Keratinocyte (primary cell): ENCODE measurements around the gene SLC12A6. TPM values are rescaled to one million over a fixed set of nuclear protein-coding genes. Genes with fewer than 3 reads are reported as not detected.

Experiments used
- DNase-seq: peaks from one replicate; pipeline ENCODE4 v3.0.0-alpha.2; 2011; ENCODE audit warnings: low read depth, missing footprints, low spot score
- FAIRE-seq: peaks from 2 replicates; lab custom pipeline; 2011; peaks lifted over from hg19 to GRCh38; lab: Jason Lieb, UNC
- H2AFZ ChIP-seq: 2 replicates; pipeline ENCODE4 v1.6.0; 2012; ENCODE audit warnings: low read length, control low read depth, inconsistent platforms; ENCODE audit not compliant: control insufficient read depth
- H3K27ac ChIP-seq: 2 replicates; pipeline ENCODE4 v1.5.1; 2011; ENCODE audit warnings: low read length; ENCODE audit not compliant: control insufficient read depth, insufficient read depth
- H3K27me3 ChIP-seq: 3 replicates; pipeline ENCODE4 v1.6.0; 2011; ENCODE audit warnings: low read length; ENCODE audit not compliant: control insufficient read depth, insufficient read depth; ENCODE audit errors: extremely low read depth
- H3K36me3 ChIP-seq, 2 experiments: 2 replicates in 1 of 2; 3 replicates in 1 of 2; pipeline ENCODE4 v1.5.1; 2011; ENCODE audit warnings: low read length in 2 of 2, mild to moderate bottlenecking in 1 of 2; ENCODE audit not compliant: control insufficient read depth in 2 of 2, insufficient read depth in 2 of 2; ENCODE audit errors: extremely low read depth in 1 of 2
- H3K4me1 ChIP-seq: 3 replicates; pipeline ENCODE4 v1.5.1; 2011; ENCODE audit warnings: low read length; ENCODE audit not compliant: control insufficient read depth, insufficient read depth; ENCODE audit errors: extremely low read depth
- H3K4me2 ChIP-seq: 3 replicates; pipeline ENCODE4 v1.6.0; 2011; ENCODE audit warnings: low read depth, low read length; ENCODE audit not compliant: control insufficient read depth, insufficient read depth; ENCODE audit errors: extremely low read depth
- H3K4me3 ChIP-seq, 3 experiments: fragments of 200-600 bp in 1 of 3; sonication (generic) in 1 of 3; 2 replicates in 2 of 3; 3 replicates in 1 of 3; pipeline ENCODE4 v1.5.1; 2011 to 2016; ENCODE audit warnings: low read length in 3 of 3, mild to moderate bottlenecking in 3 of 3, control low read depth in 2 of 3, inconsistent platforms in 1 of 3, low read depth in 1 of 3, mixed read lengths in 1 of 3, mixed run types in 1 of 3, moderate library complexity in 1 of 3; ENCODE audit not compliant: control insufficient read depth in 2 of 3, insufficient read depth in 2 of 3; ENCODE audit errors: extremely low read depth in 1 of 3
- H3K79me2 ChIP-seq: 2 replicates; pipeline ENCODE4 v1.6.0; 2012; ENCODE audit warnings: low read length; ENCODE audit not compliant: control insufficient read depth, insufficient read depth
- H3K9ac ChIP-seq: 3 replicates; pipeline ENCODE4 v1.6.0; 2011; ENCODE audit warnings: low read length; ENCODE audit not compliant: control insufficient read depth, insufficient read depth; ENCODE audit errors: extremely low read depth
- H3K9me1 ChIP-seq: 3 replicates; pipeline ENCODE4 v1.6.0; 2011; ENCODE audit warnings: low read length; ENCODE audit not compliant: control insufficient read depth, insufficient read depth; ENCODE audit errors: extremely low read depth
- H3K9me3 ChIP-seq: 2 replicates; pipeline ENCODE4 v1.5.1; 2012; ENCODE audit warnings: low read depth, low read length; ENCODE audit not compliant: control insufficient read depth
- H4K20me1 ChIP-seq: 3 replicates; pipeline ENCODE4 v1.6.0; 2011; ENCODE audit warnings: low read length; ENCODE audit not compliant: control insufficient read depth, insufficient read depth; ENCODE audit errors: extremely low read depth
- CTCF ChIP-seq, 3 experiments: IDR thresholded peaks in 1 of 3; conservative IDR thresholded peaks in 1 of 3; optimal IDR thresholded peaks in 1 of 3; 2 replicates in 2 of 3; 3 replicates in 1 of 3; pipeline versions ENCODE3 to v1.5.1; 2011; ENCODE audit warnings: low read length in 3 of 3, mild to moderate bottlenecking in 3 of 3, moderate library complexity in 2 of 3, control low read depth in 1 of 3, inconsistent platforms in 1 of 3; ENCODE audit not compliant: insufficient read depth in 2 of 3; ENCODE audit errors: extremely low read depth in 1 of 3
- EZH2 ChIP-seq: IDR thresholded peaks from one replicate; pipeline ENCODE4 v1.6.1; 2012; ENCODE audit warnings: inconsistent platforms, mild to moderate bottlenecking, low read length, moderate library complexity
- dilution Hi-C: fragments of 300-500 bp; cut with MboI; formaldehyde crosslinking; loops from one replicate; pipeline ENCODE4 v1.7.0; 2020; ENCODE audit warnings: low sequenced_read_pairs; ENCODE audit not compliant: extremely low pct_ligation_motif_present
- polyA plus RNA-seq, 5 experiments: library from polyadenylated mRNA; depleted of rRNA in 3 of 5; stranded (reverse) in 3 of 5; stranded (forward) in 1 of 5; unstranded in 1 of 5; fragments of >200 nt; gene quantifications; 1 replicate in 1 of 5; 2 replicates in 3 of 5; 3 replicates in 1 of 5; pipeline versions ENCODE4 v1.2.1 to v1.2.3, GENCODE V29; 2011 to 2012; ENCODE audit warnings: missing spikeins in 2 of 5, low read depth in 1 of 5, low replicate concordance in 1 of 5

The SLC12A6 gene
- polyA plus RNA-seq, 1 donor (not counting 4 experiments of a cell fraction or from before 2014, with no cell fraction given) = 24.3 TPM

DNA sequence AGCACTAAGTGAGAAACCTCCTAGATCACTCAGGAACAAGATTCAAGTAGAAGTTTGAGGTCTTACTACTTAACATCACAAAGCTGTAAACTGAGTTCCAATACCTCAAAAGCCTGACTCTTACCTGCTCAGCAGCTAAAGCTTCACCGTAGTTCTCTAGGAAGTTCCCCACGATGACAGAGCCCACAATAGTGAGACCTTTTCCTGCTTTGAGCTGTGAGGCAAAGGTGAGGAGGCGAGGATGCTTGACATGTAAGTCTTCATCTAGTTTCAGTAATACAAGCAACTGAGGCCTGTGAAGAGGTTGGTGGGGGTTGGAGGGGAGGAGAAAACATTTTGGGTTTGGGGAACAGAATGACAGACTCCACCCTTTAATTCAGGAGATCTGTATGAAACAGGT is 97.0 kb downstream of the SLC12A6 start:
- no peak overlapping the region for H3K4me3 ChIP-seq
- H3K27me3 ChIP-seq = no peaks in the 10 kb centered on the region
- TF ChIP-seq CTCF (optimal IDR thresholded peaks at IDR 0.05 in 1 of 3, IDR thresholded peaks at IDR 0.05 in 1 of 3, conservative IDR thresholded peaks at IDR 0.05 in 1 of 3; ENCODE audit: extremely low read depth in 1 of 3, insufficient read depth in 2 of 3, low read length in 3 of 3) (no peak), EZH2 (no peak)
- no peak overlapping the region for H2AFZ ChIP-seq
- FAIRE-seq (peak; percentile 73), DNase-seq (no peak)
- H3K9me3 ChIP-seq = no peaks in the 10 kb centered on the region
- no peak overlapping the region for H3K4me2 ChIP-seq
- dilution Hi-C loops = no loop called here
- H3K9me1 ChIP-seq = no peaks in the 10 kb centered on the region
- no peaks in the 10 kb centered on the region for H4K20me1 ChIP-seq
- H3K4me1 ChIP-seq = peaks cover 25% of the 10 kb centered on the region
- peak overlapping the region; percentile 94 for H3K27ac ChIP-seq
- peaks cover 4 to 7% of the 10 kb centered on the region in 2 experiments for H3K36me3 ChIP-seq
- H3K9ac ChIP-seq = peak overlapping the region; percentile 31
- no peaks in the 10 kb centered on the region for H3K79me2 ChIP-seq

DNA sequence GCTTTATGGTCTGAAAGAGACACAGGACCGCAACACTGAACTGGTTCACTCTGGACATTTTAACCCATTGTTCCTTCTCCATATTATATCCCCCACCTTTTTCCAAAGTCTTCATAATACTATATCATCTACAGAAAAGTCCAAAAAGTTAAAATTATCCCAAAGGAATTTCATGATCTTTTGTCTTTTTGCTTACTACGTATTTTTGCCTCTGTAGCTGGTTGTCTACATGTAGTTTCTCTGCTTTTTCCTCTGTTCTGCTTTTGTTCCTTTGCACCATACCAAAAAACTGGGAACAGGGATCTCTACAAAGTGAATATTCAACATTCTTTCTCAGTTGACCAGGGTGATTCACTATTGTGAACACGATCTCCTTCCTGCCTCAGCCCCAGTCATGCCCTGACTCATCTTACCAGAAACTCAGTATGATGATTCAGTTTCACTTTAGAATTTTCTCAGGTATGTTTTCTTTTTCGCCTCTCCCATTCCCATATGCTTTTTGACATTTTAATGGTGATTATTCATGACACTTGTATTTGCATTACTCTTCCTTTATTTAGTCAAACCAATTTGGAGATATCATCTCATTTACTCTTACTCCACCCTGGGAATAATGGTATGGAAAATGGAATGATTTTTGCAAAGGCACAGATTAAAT is 98.3 kb downstream of the SLC12A6 start:
- Histone ChIP-seq H3K9ac (peak overlapping the region; percentile 70), H4K20me1 (no peaks in the 10 kb centered on the region), H3K4me3 (peak overlapping the region in 1 of 3 experiments; percentile 45), H3K36me3 (peaks cover 4 to 11% of the 10 kb centered on the region in 2 experiments), H2AFZ (no peak overlapping the region), H3K27me3 (no peaks in the 10 kb centered on the region), H3K4me1 (peaks cover 25% of the 10 kb centered on the region), H3K79me2 (no peaks in the 10 kb centered on the region), H3K9me3 (no peaks in the 10 kb centered on the region), H3K4me2 (peak overlapping the region; percentile 79), H3K9me1 (no peaks in the 10 kb centered on the region), H3K27ac (peak overlapping the region; percentile 94)
- TF ChIP-seq EZH2 (no peak), CTCF (optimal IDR thresholded peaks at IDR 0.05 in 1 of 3, IDR thresholded peaks at IDR 0.05 in 1 of 3, conservative IDR thresholded peaks at IDR 0.05 in 1 of 3; ENCODE audit: extremely low read depth in 1 of 3, insufficient read depth in 2 of 3, low read length in 3 of 3) (no peak)
- dilution Hi-C loops = no loop called here
- DNase-seq = peak; percentile 63
- peak; percentile 93 for FAIRE-seq
